ENCODE measurements around the gene KLHL9.

DNA sequence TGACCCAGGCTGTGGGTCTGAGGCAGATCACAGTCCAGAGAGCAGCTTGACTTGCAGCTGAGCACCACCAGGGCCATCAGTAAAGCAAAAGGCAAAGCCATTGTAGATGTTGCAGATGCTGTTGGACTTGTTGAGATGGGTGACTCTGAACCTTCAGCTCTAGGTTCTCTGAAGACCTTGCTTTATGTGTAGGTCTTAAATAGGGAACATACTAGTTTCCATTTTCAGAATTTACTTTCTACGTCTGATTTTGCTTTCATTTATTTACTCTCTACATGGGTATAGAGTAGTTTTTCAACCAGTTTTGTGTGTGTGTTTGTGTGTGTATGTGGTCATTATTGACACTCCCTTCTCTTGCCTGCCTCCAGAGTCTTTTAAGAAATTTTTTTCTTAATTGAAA lies 15.6 kb upstream of the KLHL9 start, which contains the start of gene IFNA6:
- TF ChIP-seq ZNF274 (IDR thresholded peaks at IDR 0.05; ENCODE audit: low read depth, low read length) (no peak), YY1 (IDR thresholded peaks at IDR 0.05; ENCODE audit: insufficient read depth, insufficient read length) (no peak), SUZ12 (IDR thresholded peaks at IDR 0.05; ENCODE audit: extremely low read depth, insufficient read depth, insufficient read length) (no peak)

All from NT2/D1 (cell line).